Measurements from ENCODE around the gene ZFR.
"Not testable (repeated sequence)": the region's sequence is repeated elsewhere in the genome, so short reads cannot be mapped to it uniquely, and the experiment has no call there.

The ZFR gene

GRCh38 chr5:32315221-32316014 is 129.1 kb downstream of the ZFR start:
- no peak for DNase-seq

GRCh38 chr5:32314658-32315057 is 129.9 kb downstream of the ZFR start:
- DNase-seq: no peak

- not testable (repeated sequence) for DNase-seq
Measured at GRCh38 chr5:32314152-32314488, 130.4 kb downstream of the ZFR start.

- DNase-seq: peak; percentile 100
Measured at GRCh38 chr5:32312595-32313332, 131.8 kb downstream of the ZFR start, which contains the start of gene MTMR12. Gene MTMR12, minus strand, starts transcription at chr5:32312939. Its CDS starts 101 bp downstream, at chr5:32312838.

- no peak for DNase-seq
Measured at GRCh38 chr5:32312197-32312594, 132.3 kb downstream of the ZFR start.

GRCh38 chr5:32311404-32312196 is 132.9 kb downstream of the ZFR start:
- DNase-seq: peak; percentile 52

- no peak for DNase-seq
Measured at GRCh38 chr5:32309761-32310160, 134.8 kb downstream of the ZFR start.

GRCh38 chr5:32308946-32309345 is 135.6 kb downstream of the ZFR start:
- DNase-seq: no peak

GRCh38 chr5:32307769-32308194 is 136.8 kb downstream of the ZFR start:
- DNase-seq: no peak

- DNase-seq: no peak
Measured at GRCh38 chr5:32304622-32305021, 139.9 kb downstream of the ZFR start.

Data from NCI-H2227 treated with DMSO at 0.1 percent for 48 hours (cell line).